B cell (primary cell): ENCODE results near the gene WDR90.

Experiments
- EZH2 ChIP-seq: IDR thresholded peaks from 2 replicates; pipeline ENCODE4 v1.6.1; 2012; ENCODE audit warnings: borderline replicate concordance, low read depth, mild to moderate bottlenecking, moderate library complexity, low read length; ENCODE audit not compliant: insufficient read depth, poor library complexity, severe bottlenecking
- TF ChIP-seq, protein P1 (sequence below): fragments of 200-600 bp; IDR thresholded peaks from one replicate; pipeline ENCODE4 v1.8.0; 2022; ENCODE audit warnings: antibody characterized with exemption, mild to moderate bottlenecking

DNA sequence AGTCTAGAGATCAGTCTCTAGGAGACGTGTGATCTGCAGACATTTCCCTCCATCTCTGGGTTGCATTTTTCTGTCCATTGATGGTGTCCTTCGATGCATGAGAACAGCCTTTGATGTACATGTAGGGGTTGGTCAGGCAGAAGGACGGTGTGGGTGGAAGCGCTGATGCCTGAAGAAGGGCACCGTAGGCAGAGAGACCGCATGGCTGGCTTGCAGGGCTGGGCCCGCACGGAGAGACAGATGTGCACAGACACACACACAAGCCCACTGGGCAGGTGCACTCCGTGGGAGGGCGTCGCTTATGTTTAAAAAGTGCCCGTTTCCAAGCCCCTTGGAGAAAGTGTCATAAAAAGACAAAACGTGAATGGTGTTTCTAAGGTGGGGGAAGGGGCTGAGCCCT is 34.0 kb upstream of the WDR90 start:
- TF ChIP-seq, protein P1, sequence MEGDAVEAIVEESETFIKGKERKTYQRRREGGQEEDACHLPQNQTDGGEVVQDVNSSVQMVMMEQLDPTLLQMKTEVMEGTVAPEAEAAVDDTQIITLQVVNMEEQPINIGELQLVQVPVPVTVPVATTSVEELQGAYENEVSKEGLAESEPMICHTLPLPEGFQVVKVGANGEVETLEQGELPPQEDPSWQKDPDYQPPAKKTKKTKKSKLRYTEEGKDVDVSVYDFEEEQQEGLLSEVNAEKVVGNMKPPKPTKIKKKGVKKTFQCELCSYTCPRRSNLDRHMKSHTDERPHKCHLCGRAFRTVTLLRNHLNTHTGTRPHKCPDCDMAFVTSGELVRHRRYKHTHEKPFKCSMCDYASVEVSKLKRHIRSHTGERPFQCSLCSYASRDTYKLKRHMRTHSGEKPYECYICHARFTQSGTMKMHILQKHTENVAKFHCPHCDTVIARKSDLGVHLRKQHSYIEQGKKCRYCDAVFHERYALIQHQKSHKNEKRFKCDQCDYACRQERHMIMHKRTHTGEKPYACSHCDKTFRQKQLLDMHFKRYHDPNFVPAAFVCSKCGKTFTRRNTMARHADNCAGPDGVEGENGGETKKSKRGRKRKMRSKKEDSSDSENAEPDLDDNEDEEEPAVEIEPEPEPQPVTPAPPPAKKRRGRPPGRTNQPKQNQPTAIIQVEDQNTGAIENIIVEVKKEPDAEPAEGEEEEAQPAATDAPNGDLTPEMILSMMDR = no peak
- no peak for TF ChIP-seq EZH2
